ENCODE measurements around the gene KIF9. TPM values are rescaled to one million over a fixed set of nuclear protein-coding genes. Genes with fewer than 3 reads are reported as not detected.
"Not testable (repeated sequence)": the region's sequence is repeated elsewhere in the genome, so short reads cannot be mapped to it uniquely, and the experiment has no call there.

Gene KIF9
- total and polyA plus RNA-seq, 7 donors, result 5.3 to 20.4 (median 14.6) TPM

DNA sequence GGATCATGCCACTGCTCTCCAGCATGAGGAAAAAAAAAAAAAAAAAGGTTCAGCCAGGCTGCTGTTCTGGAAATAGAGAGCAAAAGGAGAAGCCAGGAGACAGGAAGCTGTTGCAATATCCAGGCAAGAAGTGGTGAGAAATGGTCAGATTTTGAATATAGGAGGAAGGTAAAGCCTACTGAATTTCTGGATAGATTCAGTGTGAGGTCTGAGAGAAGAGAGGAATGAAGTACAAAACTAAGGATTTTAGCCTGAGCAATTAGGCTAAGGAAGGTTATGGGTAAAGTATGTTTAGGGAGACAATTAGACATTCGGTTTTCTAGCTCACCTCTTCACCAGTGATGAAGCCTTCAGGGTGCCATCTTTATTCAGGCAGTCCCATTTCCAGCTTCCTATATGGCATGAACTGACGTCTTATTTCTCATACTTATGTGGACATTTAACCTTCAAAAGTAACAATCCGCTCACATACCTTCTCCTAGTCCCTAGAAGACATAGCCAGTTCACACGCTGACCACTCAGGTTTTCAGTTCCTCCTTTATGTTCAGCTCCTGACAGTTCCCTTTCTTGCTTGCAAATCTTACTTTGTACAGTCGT, 57.2 kb downstream of the KIF9 start:
- H3K27me3 ChIP-seq, result no peaks in the 10 kb centered on the region
- no peak for DNase-seq
- no peak overlapping the region for H3K27ac ChIP-seq
- 69 to 87% methylated on average over 5 of the region's 5 CpGs for WGBS, 2 donors
- no peaks in the 10 kb centered on the region for H3K4me1 ChIP-seq
- H3K9me3 ChIP-seq, result no peaks in the 10 kb centered on the region
- H3K4me3 ChIP-seq, result no peak overlapping the region
- no peaks in the 10 kb centered on the region for H3K36me3 ChIP-seq
- TF ChIP-seq POLR2A (IDR thresholded peaks at IDR 0.05), result no peak
- TF ChIP-seq, protein P1, sequence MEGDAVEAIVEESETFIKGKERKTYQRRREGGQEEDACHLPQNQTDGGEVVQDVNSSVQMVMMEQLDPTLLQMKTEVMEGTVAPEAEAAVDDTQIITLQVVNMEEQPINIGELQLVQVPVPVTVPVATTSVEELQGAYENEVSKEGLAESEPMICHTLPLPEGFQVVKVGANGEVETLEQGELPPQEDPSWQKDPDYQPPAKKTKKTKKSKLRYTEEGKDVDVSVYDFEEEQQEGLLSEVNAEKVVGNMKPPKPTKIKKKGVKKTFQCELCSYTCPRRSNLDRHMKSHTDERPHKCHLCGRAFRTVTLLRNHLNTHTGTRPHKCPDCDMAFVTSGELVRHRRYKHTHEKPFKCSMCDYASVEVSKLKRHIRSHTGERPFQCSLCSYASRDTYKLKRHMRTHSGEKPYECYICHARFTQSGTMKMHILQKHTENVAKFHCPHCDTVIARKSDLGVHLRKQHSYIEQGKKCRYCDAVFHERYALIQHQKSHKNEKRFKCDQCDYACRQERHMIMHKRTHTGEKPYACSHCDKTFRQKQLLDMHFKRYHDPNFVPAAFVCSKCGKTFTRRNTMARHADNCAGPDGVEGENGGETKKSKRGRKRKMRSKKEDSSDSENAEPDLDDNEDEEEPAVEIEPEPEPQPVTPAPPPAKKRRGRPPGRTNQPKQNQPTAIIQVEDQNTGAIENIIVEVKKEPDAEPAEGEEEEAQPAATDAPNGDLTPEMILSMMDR (IDR thresholded peaks at IDR 0.05), result no peak
- TF ChIP-seq EP300 (IDR thresholded peaks at IDR 0.05), result no peak
- TF ChIP-seq POLR2AphosphoS5 (IDR thresholded peaks at IDR 0.05), result no peak
- intact Hi-C loops (cut with DNase I), result no loop called here

DNA sequence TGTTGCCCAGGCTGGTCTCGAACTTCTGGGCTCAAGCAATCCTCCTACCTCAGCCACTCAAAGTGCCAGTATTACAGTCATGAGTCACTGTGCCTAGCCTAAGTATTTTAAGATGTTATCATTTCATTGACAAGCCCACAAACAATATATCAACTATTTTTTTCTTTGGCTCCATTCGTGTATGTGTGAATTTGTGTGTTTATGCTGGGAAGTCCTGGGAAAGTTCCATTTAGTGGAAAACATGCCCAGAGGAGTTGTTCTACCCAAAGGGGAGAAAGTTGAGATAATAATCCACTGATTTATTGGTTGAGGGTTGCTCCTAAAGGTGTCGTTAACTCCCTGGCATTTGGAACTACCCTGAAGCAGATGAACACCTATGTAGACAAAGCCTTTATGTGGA, 58.8 kb downstream of the KIF9 start:
- Histone ChIP-seq H3K27ac (no peak overlapping the region), H3K27me3 (no peaks in the 10 kb centered on the region), H3K36me3 (no peaks in the 10 kb centered on the region), H3K4me3 (no peak overlapping the region), H3K9me3 (no peaks in the 10 kb centered on the region), H3K4me1 (no peaks in the 10 kb centered on the region)
- no peak for TF ChIP-seq POLR2AphosphoS5 (IDR thresholded peaks at IDR 0.05)
- TF ChIP-seq, protein P1 (IDR thresholded peaks at IDR 0.05), result no peak
- no peak for TF ChIP-seq POLR2A (IDR thresholded peaks at IDR 0.05)
- TF ChIP-seq EP300 (IDR thresholded peaks at IDR 0.05), result no peak
- WGBS, 2 donors, result 82 to 87% methylated on average over 3 of the region's 3 CpGs
- intact Hi-C loops (cut with DNase I), result no loop called here
- DNase-seq, result peak; percentile 8

DNA sequence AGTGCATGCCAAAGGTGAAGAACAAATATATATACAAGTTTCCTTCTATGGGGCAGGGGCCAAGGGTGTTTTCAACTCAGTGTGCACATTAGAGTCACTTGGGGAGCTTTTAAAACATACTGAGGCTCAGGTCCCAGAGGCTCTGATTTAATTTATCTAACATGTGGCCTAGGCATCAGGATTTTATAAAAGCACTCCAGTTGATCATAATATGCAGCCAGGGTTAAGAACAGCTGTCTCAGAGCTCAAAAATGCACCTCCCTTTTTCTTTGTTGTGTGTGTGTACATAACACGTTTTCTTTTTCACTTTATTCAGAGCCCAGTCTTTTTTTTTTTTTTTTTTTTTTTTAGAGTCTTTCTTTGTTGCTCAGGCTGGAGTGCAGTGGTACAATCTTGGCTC, 60.8 kb downstream of the KIF9 start:
- H3K4me3 ChIP-seq, result no peak overlapping the region
- no peaks in the 10 kb centered on the region for H3K4me1 ChIP-seq
- WGBS, 2 donors, result 13 to 33% methylated on average over 1 of the region's 1 CpG
- H3K27me3 ChIP-seq, result no peaks in the 10 kb centered on the region
- H3K27ac ChIP-seq, result no peak overlapping the region
- no peaks in the 10 kb centered on the region for H3K36me3 ChIP-seq
- intact Hi-C loops (cut with DNase I), result no loop called here
- H3K9me3 ChIP-seq, result no peaks in the 10 kb centered on the region
- no peak for TF ChIP-seq POLR2AphosphoS5 (IDR thresholded peaks at IDR 0.05)
- TF ChIP-seq, protein P1 (IDR thresholded peaks at IDR 0.05), result no peak
- TF ChIP-seq POLR2A (IDR thresholded peaks at IDR 0.05), result no peak
- TF ChIP-seq EP300 (IDR thresholded peaks at IDR 0.05), result no peak
- DNase-seq, result no peak

DNA sequence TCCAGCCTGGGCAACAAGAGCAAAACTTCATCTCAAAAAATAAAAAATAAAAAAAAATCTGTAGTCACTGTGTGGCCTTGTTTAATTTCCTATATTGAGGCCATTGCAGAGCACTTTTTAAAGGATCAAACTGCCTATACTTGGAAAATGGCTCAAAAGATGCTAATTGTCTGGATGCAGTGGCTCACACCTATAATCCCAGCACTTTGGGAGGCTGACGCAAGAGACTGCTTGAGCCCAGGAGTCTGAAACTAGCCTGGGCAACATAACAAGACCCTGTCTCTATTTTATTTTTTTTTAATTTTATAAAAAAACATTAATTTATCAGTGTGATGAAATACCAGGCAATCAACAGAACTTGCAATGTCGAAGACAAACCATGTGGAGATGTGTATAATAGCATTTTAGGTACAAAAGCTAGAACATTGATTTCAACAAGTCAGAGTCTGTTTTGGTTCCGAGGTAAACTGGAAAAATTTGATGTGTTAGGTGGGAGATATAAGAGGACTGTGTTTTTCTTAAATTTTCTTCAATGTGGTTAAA, 71.7 kb downstream of the KIF9 start:
- TF ChIP-seq, protein P1 (IDR thresholded peaks at IDR 0.05), result no peak
- TF ChIP-seq POLR2A (IDR thresholded peaks at IDR 0.05), result no peak
- no peak for TF ChIP-seq POLR2AphosphoS5 (IDR thresholded peaks at IDR 0.05)
- no peak for TF ChIP-seq EP300 (IDR thresholded peaks at IDR 0.05)
- Histone ChIP-seq H3K4me1 (no peaks in the 10 kb centered on the region), H3K27me3 (no peaks in the 10 kb centered on the region), H3K36me3 (peaks cover 0 to under 1% (median 0%) of the 10 kb centered on the region in 4 donors), H3K9me3 (no peaks in the 10 kb centered on the region), H3K4me3 (no peak overlapping the region), H3K27ac (no peak overlapping the region)
- WGBS, 2 donors, result 93 to 96% methylated on average over 3 of the region's 3 CpGs
- peak; percentile 4 for DNase-seq
- intact Hi-C loops (cut with DNase I), result no loop called here

DNA sequence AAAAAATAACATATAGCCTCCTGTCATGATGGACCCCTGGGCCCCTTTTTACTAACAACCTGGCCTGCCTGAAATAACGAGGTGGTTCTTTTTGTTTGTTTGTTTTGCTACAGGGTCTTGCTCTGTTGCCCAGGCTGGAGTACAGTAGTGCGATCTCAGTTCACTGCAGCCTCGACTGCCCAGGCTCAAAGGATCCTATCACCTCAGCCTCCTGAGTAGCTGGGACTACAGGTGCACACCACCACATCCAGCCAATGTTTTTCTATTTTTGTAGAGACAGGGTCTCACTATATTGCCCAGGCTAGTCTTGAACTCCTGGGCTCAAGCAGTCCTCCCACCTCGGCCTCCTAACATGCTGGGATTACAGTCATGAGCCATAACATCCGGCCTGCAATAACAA, 76.6 kb downstream of the KIF9 start:
- H3K4me3 ChIP-seq; H3K9me3 ChIP-seq; H3K27me3 ChIP-seq; DNase-seq; H3K27ac ChIP-seq; H3K4me1 ChIP-seq; intact Hi-C loops (cut with DNase I); H3K36me3 ChIP-seq: not testable (repeated sequence)
- WGBS, 2 donors, result 90 to 97% methylated on average over 5 of the region's 5 CpGs

Measured in sigmoid colon (tissue), 7 donors.